Keratinocyte (primary cell): ENCODE measurements around the gene KCNJ9.

Experiments used
- EZH2 ChIP-seq: IDR thresholded peaks from one replicate; pipeline ENCODE4 v1.6.1; 2012; ENCODE audit warnings: inconsistent platforms, mild to moderate bottlenecking, low read length, moderate library complexity
- TF ChIP-seq, protein P1 (sequence below), 3 experiments: IDR thresholded peaks in 1 of 3; conservative IDR thresholded peaks in 1 of 3; optimal IDR thresholded peaks in 1 of 3; 2 replicates in 2 of 3; 3 replicates in 1 of 3; pipeline versions ENCODE3 to v1.5.1; 2011; ENCODE audit warnings: low read length in 3 of 3, mild to moderate bottlenecking in 3 of 3, moderate library complexity in 2 of 3, control low read depth in 1 of 3, inconsistent platforms in 1 of 3; ENCODE audit not compliant: insufficient read depth in 2 of 3; ENCODE audit errors: extremely low read depth in 1 of 3

DNA sequence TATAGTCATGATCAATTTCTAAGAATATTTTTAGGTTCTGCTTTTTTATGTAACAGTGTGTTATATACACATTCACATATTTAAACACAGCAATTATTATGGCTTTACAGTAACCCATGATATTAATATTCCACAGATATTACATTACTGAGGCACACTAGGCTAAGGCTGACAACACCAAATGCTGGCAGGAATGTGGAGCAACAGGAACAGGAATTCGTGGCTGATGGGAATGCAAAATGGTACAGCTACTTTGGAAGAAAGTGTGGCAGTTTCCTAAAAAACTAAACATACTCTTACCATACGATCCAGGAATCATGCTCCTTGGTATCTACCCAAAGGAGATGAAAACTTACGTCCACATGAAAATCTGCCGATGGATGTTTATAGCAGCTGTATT lies 1.9 kb upstream of the KCNJ9 start:
- TF ChIP-seq, protein P1, sequence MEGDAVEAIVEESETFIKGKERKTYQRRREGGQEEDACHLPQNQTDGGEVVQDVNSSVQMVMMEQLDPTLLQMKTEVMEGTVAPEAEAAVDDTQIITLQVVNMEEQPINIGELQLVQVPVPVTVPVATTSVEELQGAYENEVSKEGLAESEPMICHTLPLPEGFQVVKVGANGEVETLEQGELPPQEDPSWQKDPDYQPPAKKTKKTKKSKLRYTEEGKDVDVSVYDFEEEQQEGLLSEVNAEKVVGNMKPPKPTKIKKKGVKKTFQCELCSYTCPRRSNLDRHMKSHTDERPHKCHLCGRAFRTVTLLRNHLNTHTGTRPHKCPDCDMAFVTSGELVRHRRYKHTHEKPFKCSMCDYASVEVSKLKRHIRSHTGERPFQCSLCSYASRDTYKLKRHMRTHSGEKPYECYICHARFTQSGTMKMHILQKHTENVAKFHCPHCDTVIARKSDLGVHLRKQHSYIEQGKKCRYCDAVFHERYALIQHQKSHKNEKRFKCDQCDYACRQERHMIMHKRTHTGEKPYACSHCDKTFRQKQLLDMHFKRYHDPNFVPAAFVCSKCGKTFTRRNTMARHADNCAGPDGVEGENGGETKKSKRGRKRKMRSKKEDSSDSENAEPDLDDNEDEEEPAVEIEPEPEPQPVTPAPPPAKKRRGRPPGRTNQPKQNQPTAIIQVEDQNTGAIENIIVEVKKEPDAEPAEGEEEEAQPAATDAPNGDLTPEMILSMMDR (optimal IDR thresholded peaks at IDR 0.05 in 1 of 3, IDR thresholded peaks at IDR 0.05 in 1 of 3, conservative IDR thresholded peaks at IDR 0.05 in 1 of 3; ENCODE audit: extremely low read depth in 1 of 3, insufficient read depth in 2 of 3, low read length in 3 of 3), result no peak
- TF ChIP-seq EZH2, result no peak
